Measurements from ENCODE around the gene LARP1B.
"Not testable (repeated sequence)": the region's sequence is repeated elsewhere in the genome, so short reads cannot be mapped to it uniquely, and the experiment has no call there.

LARP1B gene

GRCh38 chr4:128068918-128069317 is 7.8 kb downstream of the LARP1B start:
- H3K4me3 Mint-ChIP-seq, result no peak overlapping the region
- H3K9me3 Mint-ChIP-seq, result no peaks in the 10 kb centered on the region
- DNase-seq, result no peak
- no peaks in the 10 kb centered on the region for H3K36me3 Mint-ChIP-seq (ENCODE audit: low read depth)
- peaks cover 6% of the 10 kb centered on the region for H3K4me1 Mint-ChIP-seq (ENCODE audit: low read depth)
- H3K27me3 Mint-ChIP-seq, result no peaks in the 10 kb centered on the region
- no peak overlapping the region for H3K27ac Mint-ChIP-seq

GRCh38 chr4:128076464-128076863 is 15.4 kb downstream of the LARP1B start:
- no peak for DNase-seq
- Mint-ChIP-seq H3K36me3 (ENCODE audit: low read depth) (peaks cover 56% of the 10 kb centered on the region), H3K27ac (no peak overlapping the region), H3K4me3 (no peak overlapping the region), H3K27me3 (no peaks in the 10 kb centered on the region), H3K4me1 (ENCODE audit: low read depth) (no peaks in the 10 kb centered on the region), H3K9me3 (no peaks in the 10 kb centered on the region)

- H3K4me3 Mint-ChIP-seq; H3K9me3 Mint-ChIP-seq; H3K4me1 Mint-ChIP-seq (ENCODE audit: low read depth); DNase-seq; H3K27ac Mint-ChIP-seq; H3K27me3 Mint-ChIP-seq: not testable (repeated sequence)
- H3K36me3 Mint-ChIP-seq (ENCODE audit: low read depth), result peaks cover 76% of the 10 kb centered on the region
Measured at GRCh38 chr4:128095293-128095692, 34.2 kb downstream of the LARP1B start.

- no peak overlapping the region for H3K4me3 Mint-ChIP-seq
Measured at GRCh38 chr4:128107766-128108165, 46.7 kb downstream of the LARP1B start.

GRCh38 chr4:128123036-128123435 is 61.9 kb downstream of the LARP1B start:
- no peaks in the 10 kb centered on the region for H3K9me3 Mint-ChIP-seq
- no peaks in the 10 kb centered on the region for H3K4me1 Mint-ChIP-seq (ENCODE audit: low read depth)
- H3K36me3 Mint-ChIP-seq (ENCODE audit: low read depth), result peaks cover 73% of the 10 kb centered on the region
- no peak for DNase-seq
- no peak overlapping the region for H3K27ac Mint-ChIP-seq
- no peak overlapping the region for H3K4me3 Mint-ChIP-seq
- no peaks in the 10 kb centered on the region for H3K27me3 Mint-ChIP-seq

More at GRCh38 chr4:128107766-128108165, 46.7 kb downstream of the LARP1B start:
- Mint-ChIP-seq H3K36me3 (ENCODE audit: low read depth) (peaks cover 64% of the 10 kb centered on the region), H3K9me3 (no peaks in the 10 kb centered on the region), H3K27me3 (no peaks in the 10 kb centered on the region), H3K4me1 (ENCODE audit: low read depth) (no peaks in the 10 kb centered on the region), H3K27ac (no peak overlapping the region)
- DNase-seq, result no peak

- no peaks in the 10 kb centered on the region for H3K27me3 Mint-ChIP-seq
- H3K4me1 Mint-ChIP-seq (ENCODE audit: low read depth), result no peaks in the 10 kb centered on the region
- no peak for DNase-seq
- no peak overlapping the region for H3K4me3 Mint-ChIP-seq
- H3K36me3 Mint-ChIP-seq (ENCODE audit: low read depth), result peaks cover 23% of the 10 kb centered on the region
- H3K9me3 Mint-ChIP-seq, result peaks cover 1% of the 10 kb centered on the region
- no peak overlapping the region for H3K27ac Mint-ChIP-seq
Measured at GRCh38 chr4:128130621-128131020, 69.5 kb downstream of the LARP1B start.

GRCh38 chr4:128134925-128135324 is 73.8 kb downstream of the LARP1B start:
- Mint-ChIP-seq H3K4me3 (no peak overlapping the region), H3K4me1 (ENCODE audit: low read depth) (no peaks in the 10 kb centered on the region), H3K27me3 (no peaks in the 10 kb centered on the region), H3K36me3 (ENCODE audit: low read depth) (peaks cover 8% of the 10 kb centered on the region), H3K9me3 (peaks cover 1% of the 10 kb centered on the region), H3K27ac (no peak overlapping the region)
- DNase-seq, result no peak

GRCh38 chr4:128135391-128135790 is 74.3 kb downstream of the LARP1B start:
- H3K9me3 Mint-ChIP-seq, result peaks cover 1% of the 10 kb centered on the region
- no peak for DNase-seq
- no peak overlapping the region for H3K27ac Mint-ChIP-seq
- H3K27me3 Mint-ChIP-seq, result no peaks in the 10 kb centered on the region
- H3K36me3 Mint-ChIP-seq (ENCODE audit: low read depth), result peaks cover 10% of the 10 kb centered on the region
- H3K4me3 Mint-ChIP-seq, result no peak overlapping the region
- no peaks in the 10 kb centered on the region for H3K4me1 Mint-ChIP-seq (ENCODE audit: low read depth)

GRCh38 chr4:128141866-128142265 is 80.8 kb downstream of the LARP1B start:
- H3K4me3 Mint-ChIP-seq, result no peak overlapping the region
- peaks cover 7% of the 10 kb centered on the region for H3K9me3 Mint-ChIP-seq
- peaks cover 26% of the 10 kb centered on the region for H3K36me3 Mint-ChIP-seq (ENCODE audit: low read depth)
- H3K4me1 Mint-ChIP-seq (ENCODE audit: low read depth), result no peaks in the 10 kb centered on the region
- DNase-seq, result no peak
- no peaks in the 10 kb centered on the region for H3K27me3 Mint-ChIP-seq
- no peak overlapping the region for H3K27ac Mint-ChIP-seq

GRCh38 chr4:128145727-128146126 is 84.6 kb downstream of the LARP1B start:
- H3K36me3 Mint-ChIP-seq (ENCODE audit: low read depth), result peaks cover 22% of the 10 kb centered on the region
- no peak overlapping the region for H3K4me3 Mint-ChIP-seq

GRCh38 chr4:128153800-128154199 is 92.7 kb downstream of the LARP1B start:
- H3K27ac Mint-ChIP-seq, result no peak overlapping the region
- H3K36me3 Mint-ChIP-seq (ENCODE audit: low read depth), result peaks cover 17% of the 10 kb centered on the region
- no peak for DNase-seq
- H3K27me3 Mint-ChIP-seq, result no peaks in the 10 kb centered on the region
- no peaks in the 10 kb centered on the region for H3K4me1 Mint-ChIP-seq (ENCODE audit: low read depth)
- H3K9me3 Mint-ChIP-seq, result no peaks in the 10 kb centered on the region
- no peak overlapping the region for H3K4me3 Mint-ChIP-seq

More at GRCh38 chr4:128145727-128146126, 84.6 kb downstream of the LARP1B start:
- DNase-seq, result no peak
- Mint-ChIP-seq H3K27me3 (no peaks in the 10 kb centered on the region), H3K9me3 (peaks cover 7% of the 10 kb centered on the region), H3K27ac (no peak overlapping the region), H3K4me1 (ENCODE audit: low read depth) (no peaks in the 10 kb centered on the region)

- H3K36me3 Mint-ChIP-seq (ENCODE audit: low read depth), result peaks cover 17% of the 10 kb centered on the region
- H3K27me3 Mint-ChIP-seq, result no peaks in the 10 kb centered on the region
- no peaks in the 10 kb centered on the region for H3K9me3 Mint-ChIP-seq
- no peak overlapping the region for H3K27ac Mint-ChIP-seq
- no peak for DNase-seq
- H3K4me1 Mint-ChIP-seq (ENCODE audit: low read depth), result no peaks in the 10 kb centered on the region
- H3K4me3 Mint-ChIP-seq, result no peak overlapping the region
Measured at GRCh38 chr4:128155231-128155855, 94.2 kb downstream of the LARP1B start.

- Mint-ChIP-seq H3K27ac (no peak overlapping the region), H3K4me3 (no peak overlapping the region), H3K4me1 (ENCODE audit: low read depth) (no peaks in the 10 kb centered on the region), H3K36me3 (ENCODE audit: low read depth) (peaks cover 17% of the 10 kb centered on the region), H3K9me3 (no peaks in the 10 kb centered on the region), H3K27me3 (no peaks in the 10 kb centered on the region)
- DNase-seq, result no peak
Measured at GRCh38 chr4:128155874-128156456, 94.9 kb downstream of the LARP1B start.

- not testable (repeated sequence) for DNase-seq; H3K4me3 Mint-ChIP-seq; H3K27ac Mint-ChIP-seq; H3K4me1 Mint-ChIP-seq (ENCODE audit: low read depth); H3K9me3 Mint-ChIP-seq; H3K27me3 Mint-ChIP-seq
- H3K36me3 Mint-ChIP-seq (ENCODE audit: low read depth), result peaks cover 17% of the 10 kb centered on the region
Measured at GRCh38 chr4:128156472-128156871, 95.4 kb downstream of the LARP1B start.

GRCh38 chr4:128158894-128159293 is 97.8 kb downstream of the LARP1B start:
- H3K9me3 Mint-ChIP-seq, result no peaks in the 10 kb centered on the region
- H3K4me3 Mint-ChIP-seq, result no peak overlapping the region
- no peaks in the 10 kb centered on the region for H3K27me3 Mint-ChIP-seq
- no peaks in the 10 kb centered on the region for H3K4me1 Mint-ChIP-seq (ENCODE audit: low read depth)
- H3K36me3 Mint-ChIP-seq (ENCODE audit: low read depth), result peaks cover 15% of the 10 kb centered on the region
- H3K27ac Mint-ChIP-seq, result no peak overlapping the region
- DNase-seq, result no peak

Data from activated T-cell treated with anti-CD3 and anti-CD28 coated beads, Interleukin-2, amount 50 U/mL, for 24 hours (primary cell).